NT2/D1 (cell line): ENCODE results near the gene BLM.
A peak's percentile ranks its signal among the peaks of the same experiment; 100 is the strongest.
"Not testable (repeated sequence)": the region's sequence is repeated elsewhere in the genome, so short reads cannot be mapped to it uniquely, and the experiment has no call there.

Experiments
- DNase-seq: peaks from one replicate; pipeline ENCODE4 v3.0.0-alpha.2; 2011; ENCODE audit warnings: low read depth, low spot score
- H3K27me3 ChIP-seq: 2 replicates; pipeline ENCODE4 v1.6.0; 2011; ENCODE audit warnings: mild to moderate bottlenecking; ENCODE audit not compliant: insufficient read length, insufficient read depth
- H3K36me3 ChIP-seq: 2 replicates; pipeline ENCODE4 v1.6.1; 2011; ENCODE audit warnings: mild to moderate bottlenecking, low read length, mixed read lengths; ENCODE audit not compliant: insufficient read depth, insufficient read length
- H3K4me1 ChIP-seq: 2 replicates; pipeline ENCODE4 v1.5.1; 2011; ENCODE audit not compliant: insufficient read depth, insufficient read length
- H3K4me3 ChIP-seq: 2 replicates; pipeline ENCODE4 v1.5.1; 2011; ENCODE audit warnings: low read depth; ENCODE audit not compliant: insufficient read length
- H3K9ac ChIP-seq: 2 replicates; pipeline ENCODE4 v1.6.0; 2011; ENCODE audit warnings: low read depth; ENCODE audit not compliant: insufficient read length
- H3K9me3 ChIP-seq: 2 replicates; pipeline ENCODE4 v1.5.1; 2011; ENCODE audit warnings: mild to moderate bottlenecking, low read length; ENCODE audit not compliant: insufficient read depth
- SUZ12 ChIP-seq: IDR thresholded peaks from 2 replicates; pipeline ENCODE4 v1.6.1; 2011; ENCODE audit not compliant: insufficient read length, insufficient read depth; ENCODE audit errors: extremely low read depth
- YY1 ChIP-seq: IDR thresholded peaks from 2 replicates; pipeline ENCODE4 v1.6.1; 2011; ENCODE audit not compliant: insufficient read length, insufficient read depth
- ZNF274 ChIP-seq: IDR thresholded peaks from 2 replicates; pipeline ENCODE4 v1.6.1; 2011; ENCODE audit warnings: mild to moderate bottlenecking, low read depth, low read length

BLM gene

GRCh38 chr15:90823455-90823974 is 106.4 kb downstream of the BLM start:
- Histone ChIP-seq H3K4me3 (no peak overlapping the region), H3K9me3 (peaks cover 11% of the 10 kb centered on the region; the same call in 1 of the 2 replicates), H3K36me3 (no peaks in the 10 kb centered on the region), H3K9ac (no peak overlapping the region), H3K4me1 (peaks cover 8% of the 10 kb centered on the region), H3K27me3 (peaks cover 17% of the 10 kb centered on the region)
- no peak for TF ChIP-seq SUZ12
- no peak for TF ChIP-seq YY1
- no peak for TF ChIP-seq ZNF274
- DNase-seq = no peak

- not testable (repeated sequence) for H3K4me3 ChIP-seq, DNase-seq
- H3K9me3 ChIP-seq = peaks cover 11% of the 10 kb centered on the region; the same call in 1 of the 2 replicates
These were observed 108.2 kb downstream of the BLM start for GRCh38 chr15:90825115-90825899.

GRCh38 chr15:90826206-90826885 is 109.2 kb downstream of the BLM start:
- Histone ChIP-seq H3K9me3 (peaks cover 11% of the 10 kb centered on the region; the same call in 1 of the 2 replicates), H3K27me3 (peaks cover 13% of the 10 kb centered on the region)
- not testable (repeated sequence) for H3K9ac ChIP-seq, H3K4me3 ChIP-seq, H3K36me3 ChIP-seq, H3K4me1 ChIP-seq, DNase-seq

More at GRCh38 chr15:90825115-90825899, 108.2 kb downstream of the BLM start:
- not testable (repeated sequence) for H3K4me1 ChIP-seq, H3K9ac ChIP-seq, H3K36me3 ChIP-seq
- peaks cover 13% of the 10 kb centered on the region for H3K27me3 ChIP-seq

DNA sequence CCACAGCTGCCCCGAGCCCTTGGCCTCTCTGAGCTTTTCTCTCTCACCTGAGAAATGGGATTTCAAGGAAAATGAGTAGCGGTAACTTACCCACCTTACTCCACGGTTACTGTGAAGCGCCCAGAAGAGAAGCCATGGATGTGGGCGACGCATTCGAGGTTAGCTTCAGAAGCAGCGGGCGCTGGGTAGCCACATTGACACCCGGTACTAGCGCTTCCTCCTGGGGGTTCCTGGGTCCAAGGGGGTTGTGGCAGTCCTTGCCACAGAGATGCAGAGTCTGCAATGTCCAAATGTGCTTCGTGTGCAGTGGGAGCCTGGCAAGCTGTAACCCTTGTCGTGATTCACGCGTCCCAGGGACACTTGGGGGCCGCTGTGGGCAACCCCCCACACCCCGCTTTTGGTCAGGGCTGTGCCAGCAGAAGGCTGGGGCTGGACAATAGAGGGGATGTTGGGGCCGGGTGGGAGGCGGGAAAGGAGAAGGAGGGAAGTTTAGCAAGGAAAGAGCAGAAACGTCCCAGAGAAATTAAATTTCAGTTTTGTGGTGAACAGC is 109.8 kb downstream of the BLM start:
- H3K27me3 ChIP-seq = peaks cover 10% of the 10 kb centered on the region
- no peaks in the 10 kb centered on the region for H3K36me3 ChIP-seq
- peaks cover 11% of the 10 kb centered on the region; the same call in 1 of the 2 replicates for H3K9me3 ChIP-seq
- H3K4me1 ChIP-seq = peaks cover 6% of the 10 kb centered on the region
- no peak overlapping the region for H3K4me3 ChIP-seq
- no peak overlapping the region for H3K9ac ChIP-seq
- no peak for DNase-seq
- TF ChIP-seq YY1 (no peak), SUZ12 (no peak), ZNF274 (no peak)

DNA sequence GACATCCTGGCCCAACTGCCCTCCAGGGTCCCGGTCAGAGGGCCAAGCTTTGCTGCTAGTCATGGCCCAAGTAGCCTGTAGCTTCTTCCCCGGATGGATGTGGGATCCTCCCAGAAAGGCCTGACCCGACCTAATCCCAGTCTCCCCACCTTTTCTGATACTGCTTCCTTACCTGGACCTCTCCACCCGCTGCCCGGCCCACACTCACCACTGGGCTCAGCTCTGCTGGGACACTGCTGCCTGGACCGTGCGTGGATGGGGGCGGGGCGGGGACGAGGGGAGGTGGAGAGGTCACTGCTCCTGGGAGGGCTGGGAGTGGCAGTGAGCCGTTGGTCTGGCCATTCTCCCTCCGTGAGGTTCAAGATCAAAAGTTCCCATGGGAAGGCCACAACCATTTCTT is 111.0 kb downstream of the BLM start:
- DNase-seq = no peak
- Histone ChIP-seq H3K9ac (no peak overlapping the region), H3K4me1 (peaks cover 6% of the 10 kb centered on the region), H3K4me3 (no peak overlapping the region), H3K36me3 (no peaks in the 10 kb centered on the region), H3K27me3 (peaks cover 4% of the 10 kb centered on the region), H3K9me3 (peaks cover 11% of the 10 kb centered on the region; the same call in 1 of the 2 replicates)
- TF ChIP-seq YY1 = no peak
- no peak for TF ChIP-seq SUZ12
- no peak for TF ChIP-seq ZNF274

DNA sequence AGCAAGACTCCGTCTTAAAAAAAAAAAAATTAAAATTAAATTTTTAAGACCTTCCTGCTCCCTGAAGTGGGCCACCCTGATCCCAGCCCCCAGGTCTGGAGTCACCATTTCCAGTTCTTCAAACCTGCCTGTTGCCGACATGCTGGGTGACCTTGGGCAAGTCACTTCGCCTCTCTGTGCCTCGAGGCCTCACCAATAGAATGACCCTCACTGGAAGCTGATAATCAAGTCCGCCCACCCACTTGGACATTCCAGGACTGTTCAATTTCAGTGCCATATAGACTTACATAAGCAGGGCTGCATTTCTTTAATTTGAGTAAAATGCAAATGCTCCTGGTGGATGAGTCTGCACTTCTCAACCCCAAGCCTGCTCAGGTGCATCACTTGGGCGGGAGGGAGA is 112.0 kb downstream of the BLM start:
- DNase-seq = no peak
- peaks cover 4% of the 10 kb centered on the region for H3K27me3 ChIP-seq
- H3K4me3 ChIP-seq = no peak overlapping the region
- no peaks in the 10 kb centered on the region for H3K36me3 ChIP-seq
- TF ChIP-seq ZNF274 (no peak), YY1 (no peak)
- peaks cover 11% of the 10 kb centered on the region; the same call in 1 of the 2 replicates for H3K9me3 ChIP-seq
- H3K4me1 ChIP-seq = peaks cover 4% of the 10 kb centered on the region
- H3K9ac ChIP-seq = no peak overlapping the region

DNA sequence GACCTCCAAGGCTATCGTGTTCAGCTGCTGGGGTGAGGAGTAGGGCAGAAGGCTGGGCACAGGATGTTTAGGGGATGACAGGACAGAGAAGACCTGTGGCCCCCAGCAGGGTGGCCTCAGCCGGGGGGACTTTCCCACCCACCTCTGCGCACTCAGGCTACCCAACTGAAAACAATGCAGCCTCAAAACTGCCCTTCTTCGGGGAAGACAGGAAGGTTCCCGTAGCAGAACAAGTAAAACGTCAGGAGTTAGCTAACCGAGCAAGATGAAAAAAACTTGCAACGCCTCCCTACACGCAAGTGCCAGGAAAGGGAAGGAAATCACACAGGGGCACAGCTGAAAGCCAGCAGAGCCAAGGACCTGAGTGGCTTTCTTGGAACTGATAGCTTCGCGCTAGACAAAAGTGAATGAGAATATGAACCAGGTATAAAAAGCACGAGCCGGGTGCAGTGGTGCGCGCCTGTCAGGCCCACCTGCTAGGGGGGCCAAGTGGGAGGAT is 112.8 kb downstream of the BLM start:
- Histone ChIP-seq H3K27me3 (peaks cover 4% of the 10 kb centered on the region), H3K9me3 (peaks cover 11% of the 10 kb centered on the region; the same call in 1 of the 2 replicates), H3K4me1 (peaks cover 4% of the 10 kb centered on the region), H3K4me3 (no peak overlapping the region), H3K36me3 (no peaks in the 10 kb centered on the region), H3K9ac (peak overlapping the region; percentile 24)
- TF ChIP-seq YY1 (no peak), SUZ12 (no peak), ZNF274 (no peak)
- DNase-seq = no peak
